Neural progenitor cell (in vitro differentiated cells): ENCODE data around the gene GALNT18. TPM values are rescaled to one million over a fixed set of nuclear protein-coding genes. Genes with fewer than 3 reads are reported as not detected.

ENCODE experiments used
- DNase-seq: peaks from one replicate; pipeline ENCODE4 v3.0.0-alpha.2; 2016; ENCODE audit warnings: low spot score
- H2AFZ ChIP-seq: fragments of 200-600 bp; sonication (generic); replicated peaks from 2 replicates; pipeline ENCODE4 v1.6.1; 2016; ENCODE audit warnings: antibody characterized with exemption
- H3F3A ChIP-seq: fragments of 200-600 bp; sonication (generic); 2 replicates; pipeline ENCODE4 v1.6.1; 2016; ENCODE audit warnings: antibody characterized with exemption, low read depth
- H3K27ac ChIP-seq: fragments of 200-600 bp; sonication (generic); 2 replicates; pipeline ENCODE4 v1.5.1; 2016; ENCODE audit warnings: mild to moderate bottlenecking
- H3K27me3 ChIP-seq: fragments of 200-600 bp; sonication (generic); 2 replicates; pipeline ENCODE4 v1.6.1; 2016; ENCODE audit warnings: mild to moderate bottlenecking, moderate library complexity
- H3K36me3 ChIP-seq: fragments of 200-600 bp; sonication (generic); 2 replicates; pipeline ENCODE4 v1.5.1; 2016
- H3K4me1 ChIP-seq: fragments of 200-600 bp; sonication (generic); 2 replicates; pipeline ENCODE4 v1.6.1; 2016; ENCODE audit warnings: mixed run types
- H3K4me2 ChIP-seq: fragments of 200-600 bp; sonication (generic); 2 replicates; pipeline ENCODE4 v1.6.1; 2016
- H3K4me3 ChIP-seq: fragments of 200-600 bp; sonication (generic); 2 replicates; pipeline ENCODE4 v1.5.1; 2016
- H3K79me2 ChIP-seq: fragments of 200-600 bp; sonication (generic); 2 replicates; pipeline ENCODE4 v1.6.1; 2016; ENCODE audit warnings: low read depth
- H3K9ac ChIP-seq: fragments of 200-600 bp; sonication (generic); 2 replicates; pipeline ENCODE4 v1.6.1; 2016
- H3K9me3 ChIP-seq: fragments of 200-600 bp; sonication (generic); 2 replicates; pipeline ENCODE4 v1.5.1; 2016; ENCODE audit warnings: low read depth
- H4K20me1 ChIP-seq: fragments of 200-600 bp; sonication (generic); 2 replicates; pipeline ENCODE4 v1.6.1; 2016; ENCODE audit warnings: low read depth
- H3K27ac Mint-ChIP-seq: 3 replicates; pipeline ENCODE4 v1.8.0; 2021; ENCODE audit warnings: mixed read lengths
- H3K27me3 Mint-ChIP-seq: 2 replicates; pipeline ENCODE4 v1.8.0; 2022; ENCODE audit warnings: low read depth, mild to moderate bottlenecking, inconsistent platforms, moderate library complexity, mixed read lengths; ENCODE audit not compliant: insufficient read depth
- H3K36me3 Mint-ChIP-seq: 3 replicates; pipeline ENCODE4 v1.8.0; 2021; ENCODE audit warnings: mixed read lengths
- H3K4me1 Mint-ChIP-seq: 3 replicates; pipeline ENCODE4 v1.8.0; 2021; ENCODE audit warnings: mixed read lengths
- H3K4me3 Mint-ChIP-seq: 3 replicates; pipeline ENCODE4 v1.8.0; 2021; ENCODE audit warnings: mild to moderate bottlenecking, moderate library complexity, mixed read lengths
- H3K9me3 Mint-ChIP-seq: 3 replicates; pipeline ENCODE4 v1.8.0; 2020; ENCODE audit warnings: mixed read lengths
- EZH2 ChIP-seq: fragments of 200-600 bp; sonication (generic); IDR thresholded peaks from 2 replicates; pipeline ENCODE4 v1.6.1; 2017; ENCODE audit warnings: antibody characterized with exemption, mild to moderate bottlenecking, moderate library complexity
- EZH2phosphoT487 ChIP-seq: fragments of 200-600 bp; sonication (generic); IDR thresholded peaks from 2 replicates; pipeline ENCODE4 v1.6.1; 2017; ENCODE audit warnings: antibody characterized with exemption
- total RNA-seq: library from RNA; depleted of rRNA; stranded (reverse); fragments of >200 nt; gene quantifications from 2 replicates; pipeline ENCODE4 v1.2.3, GENCODE V29; 2015; ENCODE audit warnings: low replicate concordance
- TF ChIP-seq, protein P1 (sequence below): fragments of 200-600 bp; sonication (generic); IDR thresholded peaks from 2 replicates; pipeline ENCODE4 v1.5.1; 2017; ENCODE audit warnings: antibody characterized with exemption, mild to moderate bottlenecking

The GALNT18 gene
- total RNA-seq, 1 donor from 2014 or later: 2.4 TPM

DNA sequence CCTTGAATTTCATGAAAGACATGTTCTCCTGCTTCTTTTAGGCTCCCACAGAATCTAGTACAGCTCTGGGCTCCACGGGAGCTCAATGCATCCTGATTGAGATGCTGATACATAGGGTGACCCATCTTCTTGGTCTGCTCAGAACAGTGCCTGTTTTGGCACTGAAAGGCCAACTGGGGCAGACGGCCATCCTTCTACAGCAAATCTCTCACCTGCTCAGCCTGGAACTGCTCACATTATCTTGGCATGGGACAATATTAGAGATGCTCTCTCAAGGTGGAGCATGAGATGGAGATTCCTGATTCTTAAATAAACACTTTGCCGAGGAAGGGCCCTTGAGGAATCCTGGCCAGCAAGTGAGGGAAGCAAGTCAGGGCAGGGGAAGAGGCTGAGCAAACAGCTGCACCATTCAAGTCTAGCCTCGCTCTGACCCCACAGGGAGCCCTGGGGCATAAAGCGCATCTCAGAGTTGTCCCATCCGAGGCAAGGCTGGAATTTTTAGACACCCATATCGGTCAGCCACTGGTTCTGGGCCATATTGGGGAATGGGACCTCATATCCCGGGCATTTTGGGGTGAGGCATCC, 210.3 kb downstream of the GALNT18 start:
- no peaks in the 10 kb centered on the region for H3K27me3 ChIP-seq
- H3K79me2 ChIP-seq: no peaks in the 10 kb centered on the region
- H3K4me3 ChIP-seq: no peak overlapping the region
- H3K9me3 ChIP-seq: no peaks in the 10 kb centered on the region
- no peak overlapping the region for H3K4me2 ChIP-seq
- DNase-seq: no peak
- Mint-ChIP-seq H3K9me3 (no peaks in the 10 kb centered on the region), H3K36me3 (no peaks in the 10 kb centered on the region), H3K27me3 (peaks cover 7% of the 10 kb centered on the region), H3K4me1 (peaks cover 29% of the 10 kb centered on the region), H3K4me3 (no peak overlapping the region), H3K27ac (no peak overlapping the region)
- TF ChIP-seq, protein P1, sequence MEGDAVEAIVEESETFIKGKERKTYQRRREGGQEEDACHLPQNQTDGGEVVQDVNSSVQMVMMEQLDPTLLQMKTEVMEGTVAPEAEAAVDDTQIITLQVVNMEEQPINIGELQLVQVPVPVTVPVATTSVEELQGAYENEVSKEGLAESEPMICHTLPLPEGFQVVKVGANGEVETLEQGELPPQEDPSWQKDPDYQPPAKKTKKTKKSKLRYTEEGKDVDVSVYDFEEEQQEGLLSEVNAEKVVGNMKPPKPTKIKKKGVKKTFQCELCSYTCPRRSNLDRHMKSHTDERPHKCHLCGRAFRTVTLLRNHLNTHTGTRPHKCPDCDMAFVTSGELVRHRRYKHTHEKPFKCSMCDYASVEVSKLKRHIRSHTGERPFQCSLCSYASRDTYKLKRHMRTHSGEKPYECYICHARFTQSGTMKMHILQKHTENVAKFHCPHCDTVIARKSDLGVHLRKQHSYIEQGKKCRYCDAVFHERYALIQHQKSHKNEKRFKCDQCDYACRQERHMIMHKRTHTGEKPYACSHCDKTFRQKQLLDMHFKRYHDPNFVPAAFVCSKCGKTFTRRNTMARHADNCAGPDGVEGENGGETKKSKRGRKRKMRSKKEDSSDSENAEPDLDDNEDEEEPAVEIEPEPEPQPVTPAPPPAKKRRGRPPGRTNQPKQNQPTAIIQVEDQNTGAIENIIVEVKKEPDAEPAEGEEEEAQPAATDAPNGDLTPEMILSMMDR: no peak
- TF ChIP-seq EZH2: no peak
- no peak for TF ChIP-seq EZH2phosphoT487
- H2AFZ ChIP-seq: no peak overlapping the region
- no peaks in the 10 kb centered on the region for H3K36me3 ChIP-seq
- H3K27ac ChIP-seq: no peak overlapping the region
- H4K20me1 ChIP-seq: no peaks in the 10 kb centered on the region
- peaks cover 38% of the 10 kb centered on the region for H3K4me1 ChIP-seq
- H3K9ac ChIP-seq: no peak overlapping the region
- no peaks in the 10 kb centered on the region for H3F3A ChIP-seq

DNA sequence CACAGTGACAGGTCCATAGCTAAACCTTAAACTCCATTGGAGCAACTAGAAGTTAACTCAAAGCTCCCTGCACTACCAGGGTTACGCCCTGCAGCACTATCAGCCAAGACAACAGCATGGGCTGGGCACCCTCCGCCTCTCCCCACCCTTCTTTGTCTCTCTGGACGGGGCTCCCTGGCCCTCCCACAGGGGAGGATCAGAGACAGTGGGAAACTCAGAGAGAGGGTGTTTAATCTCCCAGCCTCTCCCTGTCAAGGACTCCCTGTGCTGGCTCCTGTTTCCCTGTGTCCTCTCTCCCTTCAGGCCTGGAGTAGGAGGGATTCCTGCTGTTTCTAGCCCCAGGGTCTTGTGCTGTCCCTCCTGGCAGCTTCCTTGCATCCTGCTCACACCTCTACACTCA, 211.9 kb downstream of the GALNT18 start:
- Histone ChIP-seq H2AFZ (no peak overlapping the region), H3K36me3 (no peaks in the 10 kb centered on the region), H3K9me3 (no peaks in the 10 kb centered on the region), H3K4me3 (no peak overlapping the region), H3K4me2 (no peak overlapping the region), H4K20me1 (no peaks in the 10 kb centered on the region), H3F3A (no peaks in the 10 kb centered on the region), H3K9ac (no peak overlapping the region), H3K27me3 (no peaks in the 10 kb centered on the region), H3K4me1 (peaks cover 25% of the 10 kb centered on the region), H3K27ac (no peak overlapping the region), H3K79me2 (no peaks in the 10 kb centered on the region)
- H3K27me3 Mint-ChIP-seq: peaks cover 5% of the 10 kb centered on the region
- H3K27ac Mint-ChIP-seq: peak overlapping the region; percentile 87
- H3K36me3 Mint-ChIP-seq: no peaks in the 10 kb centered on the region
- no peaks in the 10 kb centered on the region for H3K9me3 Mint-ChIP-seq
- DNase-seq: no peak
- TF ChIP-seq EZH2phosphoT487: no peak
- TF ChIP-seq EZH2: no peak
- TF ChIP-seq, protein P1: no peak
- no peak overlapping the region for H3K4me3 Mint-ChIP-seq
- H3K4me1 Mint-ChIP-seq: peaks cover 13% of the 10 kb centered on the region

DNA sequence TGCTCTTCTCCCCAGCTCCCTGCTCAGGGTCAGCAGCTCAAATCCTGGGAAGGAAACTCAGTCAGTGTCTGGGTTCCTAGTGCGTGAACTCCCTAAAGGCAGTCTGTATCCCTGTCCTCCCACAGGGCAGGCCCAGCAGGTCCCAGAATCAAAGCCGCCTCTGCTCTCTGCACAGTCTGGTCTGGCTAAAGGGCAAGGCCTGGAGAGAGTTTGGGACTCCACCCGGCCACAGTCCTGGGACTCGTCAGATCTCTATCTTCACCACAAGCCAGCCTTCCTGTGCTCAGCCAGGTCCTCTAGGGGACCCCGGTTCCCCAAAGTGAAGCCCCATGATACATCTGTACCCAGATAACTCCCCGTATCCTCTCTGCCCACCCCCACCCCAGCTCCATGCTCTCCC, 212.6 kb downstream of the GALNT18 start:
- Mint-ChIP-seq H3K4me1 (peaks cover 17% of the 10 kb centered on the region), H3K36me3 (no peaks in the 10 kb centered on the region), H3K9me3 (no peaks in the 10 kb centered on the region), H3K4me3 (no peak overlapping the region), H3K27ac (no peak overlapping the region), H3K27me3 (peaks cover 5% of the 10 kb centered on the region)
- DNase-seq: no peak
- H3K27ac ChIP-seq: no peak overlapping the region
- no peaks in the 10 kb centered on the region for H3F3A ChIP-seq
- H3K36me3 ChIP-seq: no peaks in the 10 kb centered on the region
- H3K79me2 ChIP-seq: no peaks in the 10 kb centered on the region
- H3K27me3 ChIP-seq: no peaks in the 10 kb centered on the region
- no peaks in the 10 kb centered on the region for H3K9me3 ChIP-seq
- no peak overlapping the region for H2AFZ ChIP-seq
- no peak overlapping the region for H3K4me3 ChIP-seq
- H4K20me1 ChIP-seq: no peaks in the 10 kb centered on the region
- H3K4me2 ChIP-seq: no peak overlapping the region
- peaks cover 21% of the 10 kb centered on the region for H3K4me1 ChIP-seq
- TF ChIP-seq EZH2phosphoT487 (no peak), EZH2 (no peak)
- TF ChIP-seq, protein P1: no peak
- H3K9ac ChIP-seq: no peak overlapping the region
